Measurements from ENCODE around the gene COL20A1. TPM values are rescaled to one million over a fixed set of nuclear protein-coding genes. Genes with fewer than 3 reads are reported as not detected.

The COL20A1 gene
- total and polyA plus RNA-seq, 10 donors: 0.12 to 2.1 (median 0.60) TPM; not detected in 2

DNA sequence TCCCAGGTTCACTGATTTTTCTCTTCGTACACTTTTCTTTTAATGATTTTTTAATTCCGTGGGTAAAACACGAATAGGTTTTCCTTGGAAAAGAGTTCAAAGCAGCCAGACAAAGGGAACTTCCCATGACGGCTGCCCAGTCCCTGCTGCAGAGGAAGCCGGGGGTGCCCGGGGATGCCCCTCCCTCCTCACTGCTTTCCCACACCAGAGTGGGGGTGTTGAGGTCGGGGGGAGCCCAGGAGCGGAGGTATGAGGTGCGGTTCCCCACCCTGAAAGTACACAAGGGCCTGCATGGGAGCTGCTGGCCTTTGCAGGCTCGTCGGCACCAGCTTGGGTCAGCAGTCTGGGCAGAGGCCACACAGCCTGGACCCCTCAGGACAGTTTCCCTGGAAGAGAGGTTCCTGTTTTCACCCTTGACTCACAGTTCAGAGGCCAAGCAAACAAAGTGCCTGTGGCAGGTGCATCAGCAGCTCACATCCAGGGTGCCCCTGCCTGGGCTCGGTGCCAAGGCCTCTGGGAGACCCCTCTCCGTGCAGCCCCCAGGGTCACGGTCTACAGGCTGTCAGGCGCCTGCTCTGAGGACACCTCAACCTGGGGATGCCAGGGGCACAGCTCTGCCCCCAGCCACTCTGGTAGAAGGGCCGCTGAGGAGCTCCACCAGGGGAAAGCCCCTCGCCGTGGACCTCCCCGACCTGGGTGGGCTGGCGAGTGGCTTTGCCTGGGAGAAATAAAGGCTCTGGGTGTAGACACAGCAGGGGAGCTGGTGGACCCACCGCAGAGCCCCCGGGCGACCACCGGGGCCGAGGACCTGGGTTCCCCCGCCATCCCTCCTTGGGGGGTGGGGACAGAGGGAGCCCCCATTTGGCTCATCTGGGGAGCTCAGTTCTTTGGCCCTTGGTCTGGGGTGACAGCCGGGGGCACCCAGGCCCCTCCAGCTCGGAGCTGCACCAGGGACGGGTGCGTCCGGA, 83.6 kb downstream of the COL20A1 start:
- no peak overlapping the region for H3K27ac ChIP-seq
- no peaks in the 10 kb centered on the region for H3K9me3 ChIP-seq
- 52 to 60% (median 57%) methylated on average over 25 to 31 of the region's 31 CpGs for WGBS, 5 donors
- no peak for DNase-seq
- peaks cover 0 to 96% (median 17%) of the 10 kb centered on the region in 7 donors for H3K27me3 ChIP-seq (replicated peaks in 1 of 7)
- peaks cover 0 to 8% (median 0%) of the 10 kb centered on the region in 6 donors for H3K4me1 ChIP-seq
- no peaks in the 10 kb centered on the region for H3K36me3 ChIP-seq
- no peak overlapping the region for H3K4me3 ChIP-seq
- no peak for TF ChIP-seq POLR2AphosphoS5 (IDR thresholded peaks at IDR 0.05)
- TF ChIP-seq, protein P1, sequence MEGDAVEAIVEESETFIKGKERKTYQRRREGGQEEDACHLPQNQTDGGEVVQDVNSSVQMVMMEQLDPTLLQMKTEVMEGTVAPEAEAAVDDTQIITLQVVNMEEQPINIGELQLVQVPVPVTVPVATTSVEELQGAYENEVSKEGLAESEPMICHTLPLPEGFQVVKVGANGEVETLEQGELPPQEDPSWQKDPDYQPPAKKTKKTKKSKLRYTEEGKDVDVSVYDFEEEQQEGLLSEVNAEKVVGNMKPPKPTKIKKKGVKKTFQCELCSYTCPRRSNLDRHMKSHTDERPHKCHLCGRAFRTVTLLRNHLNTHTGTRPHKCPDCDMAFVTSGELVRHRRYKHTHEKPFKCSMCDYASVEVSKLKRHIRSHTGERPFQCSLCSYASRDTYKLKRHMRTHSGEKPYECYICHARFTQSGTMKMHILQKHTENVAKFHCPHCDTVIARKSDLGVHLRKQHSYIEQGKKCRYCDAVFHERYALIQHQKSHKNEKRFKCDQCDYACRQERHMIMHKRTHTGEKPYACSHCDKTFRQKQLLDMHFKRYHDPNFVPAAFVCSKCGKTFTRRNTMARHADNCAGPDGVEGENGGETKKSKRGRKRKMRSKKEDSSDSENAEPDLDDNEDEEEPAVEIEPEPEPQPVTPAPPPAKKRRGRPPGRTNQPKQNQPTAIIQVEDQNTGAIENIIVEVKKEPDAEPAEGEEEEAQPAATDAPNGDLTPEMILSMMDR (IDR thresholded peaks at IDR 0.05 in 8 of 11, conservative IDR thresholded peaks at IDR 0.05 in 3 of 11): no peak
- no peak for TF ChIP-seq POLR2A (IDR thresholded peaks at IDR 0.05)
- intact Hi-C loops (cut with DNase I; ENCODE audit: low total_unique reads): no loop called here

DNA sequence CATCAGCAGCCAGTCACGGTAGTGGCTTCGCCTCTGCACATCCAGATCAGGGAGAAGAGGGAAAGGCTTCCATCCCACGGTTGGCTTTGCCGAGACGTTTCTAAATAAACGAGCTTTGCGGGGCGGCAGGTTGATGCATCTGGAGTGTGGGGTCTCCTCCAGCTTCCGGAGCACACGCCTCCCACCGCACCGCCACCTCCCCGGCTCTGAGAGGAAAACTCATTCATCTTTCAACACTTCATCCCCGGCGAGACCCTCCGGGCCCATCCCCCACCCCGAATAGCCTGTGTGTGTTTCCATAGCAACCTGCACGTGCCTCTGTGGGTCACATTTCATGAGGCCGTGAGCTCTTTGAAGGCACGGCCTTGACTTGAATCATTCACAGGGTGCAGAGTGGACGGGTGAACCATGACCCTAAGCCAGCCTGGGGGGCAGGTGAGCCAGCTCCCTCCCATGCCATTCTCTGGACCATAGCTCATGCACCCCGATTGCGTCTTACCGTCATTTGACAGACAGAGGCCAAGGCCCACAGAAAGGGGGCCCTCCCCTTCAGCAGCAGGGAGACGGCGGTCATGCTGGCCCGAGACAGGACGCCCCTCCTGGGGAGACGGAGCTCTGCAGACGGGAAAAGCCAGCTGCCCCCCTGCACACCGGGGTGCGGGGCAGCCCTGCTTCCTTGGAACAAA, 84.4 kb downstream of the COL20A1 start:
- WGBS, 5 donors: 8 to 24% (median 12%) methylated on average over 14 to 32 of the region's 32 CpGs
- Histone ChIP-seq H3K27ac (no peak overlapping the region), H3K36me3 (no peaks in the 10 kb centered on the region), H3K4me1 (peaks cover 0 to 13% (median 0%) of the 10 kb centered on the region in 6 donors), H3K4me3 (no peak overlapping the region), H3K27me3 (replicated peaks in 1 of 7) (peaks cover 0 to 99% (median 22%) of the 10 kb centered on the region in 7 donors), H3K9me3 (no peaks in the 10 kb centered on the region)
- TF ChIP-seq, protein P1 (IDR thresholded peaks at IDR 0.05 in 8 of 11, conservative IDR thresholded peaks at IDR 0.05 in 3 of 11): no peak
- no peak for TF ChIP-seq POLR2A (IDR thresholded peaks at IDR 0.05)
- TF ChIP-seq POLR2AphosphoS5 (IDR thresholded peaks at IDR 0.05): no peak
- intact Hi-C loops (cut with DNase I; ENCODE audit: low total_unique reads): no loop called here
- DNase-seq: no peak

DNA sequence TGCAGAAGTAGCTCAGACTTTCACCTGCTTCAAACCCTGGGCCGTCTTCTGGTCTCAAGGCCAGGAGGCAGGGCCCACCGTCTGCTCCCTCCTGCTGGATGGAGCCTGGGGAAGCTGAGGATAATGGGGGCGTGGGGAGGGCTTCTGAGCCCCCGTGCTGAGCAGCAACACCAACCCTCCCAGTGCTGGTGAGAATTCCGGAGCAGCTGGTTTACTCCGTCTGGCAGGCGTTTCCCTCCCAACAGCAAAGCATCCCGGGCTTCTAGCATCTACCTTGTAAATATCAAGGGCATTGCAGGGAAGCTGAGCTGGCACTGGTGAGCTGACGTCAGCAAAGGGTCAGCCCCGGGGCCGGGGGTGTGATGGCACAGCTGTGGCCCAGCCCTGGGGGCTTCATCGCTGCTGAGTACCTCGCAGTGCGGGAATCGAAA, 85.0 kb downstream of the COL20A1 start:
- intact Hi-C loops (cut with DNase I; ENCODE audit: low total_unique reads): no loop called here
- H3K27me3 ChIP-seq (replicated peaks in 1 of 7): peaks cover 0 to 99% (median 26%) of the 10 kb centered on the region in 7 donors
- 44 to 49% (median 44%) methylated on average over 12 to 15 of the region's 15 CpGs for WGBS, 5 donors
- H3K4me1 ChIP-seq: peaks cover 0 to 13% (median 0%) of the 10 kb centered on the region in 6 donors
- no peaks in the 10 kb centered on the region for H3K9me3 ChIP-seq
- no peaks in the 10 kb centered on the region for H3K36me3 ChIP-seq
- no peak overlapping the region for H3K4me3 ChIP-seq
- no peak overlapping the region for H3K27ac ChIP-seq
- DNase-seq: no peak
- TF ChIP-seq, protein P1 (IDR thresholded peaks at IDR 0.05 in 8 of 11, conservative IDR thresholded peaks at IDR 0.05 in 3 of 11): no peak
- TF ChIP-seq POLR2A (IDR thresholded peaks at IDR 0.05): no peak
- TF ChIP-seq POLR2AphosphoS5 (IDR thresholded peaks at IDR 0.05): no peak

Measured in spleen (tissue), 11 donors.